Heart right ventricle (tissue), 16 donors: ENCODE data around the gene LAMA2. TPM values are rescaled to one million over a fixed set of nuclear protein-coding genes. Genes with fewer than 3 reads are reported as not detected.
A peak's percentile ranks its signal among the peaks of the same experiment; 100 is the strongest.

Experiments used
- ATAC-seq, 8 donors: fragments of 200-7000 bp; cut with Tn5 transposase; one replicate each; pipeline ENCODE4 v1.9.1; 2020; ENCODE audit warnings: mild to moderate bottlenecking in 8 of 8, moderate library complexity in 8 of 8, moderate number of reproducible peaks in 1 of 8
- DNase-seq, 2 donors: peaks; one replicate each; pipeline ENCODE4 v3.0.0-alpha.2; 2020
- H3K27ac ChIP-seq, 10 donors: fragments of 200-600 bp; sonication (generic) in 2 of 10; one replicate each; pipeline versions ENCODE4 v1.5.0 to v1.8.0; 2020 to 2022; ENCODE audit warnings: mild to moderate bottlenecking in 3 of 10
- H3K27me3 ChIP-seq, 7 donors: fragments of 200-600 bp; one replicate each; pipeline ENCODE4 v1.8.0; 2021 to 2022; ENCODE audit warnings: mild to moderate bottlenecking in 2 of 7
- H3K36me3 ChIP-seq, 9 donors: fragments of 200-600 bp; sonication (generic) in 1 of 9; one replicate each; pipeline versions ENCODE4 v1.5.0 to v1.8.0; 2020 to 2022; ENCODE audit warnings: mild to moderate bottlenecking in 2 of 9
- H3K4me1 ChIP-seq, 9 donors: fragments of 200-600 bp; sonication (generic) in 1 of 9; one replicate each; pipeline versions ENCODE4 v1.5.0 to v1.8.0; 2020 to 2022; ENCODE audit warnings: mild to moderate bottlenecking in 4 of 9
- H3K4me3 ChIP-seq, 10 donors: fragments of 200-600 bp; sonication (generic) in 2 of 10; one replicate each; pipeline versions ENCODE4 v1.5.0 to v1.8.0; 2020 to 2022; ENCODE audit warnings: mild to moderate bottlenecking in 7 of 10, moderate library complexity in 2 of 10
- H3K9me3 ChIP-seq, 11 donors: fragments of 200-600 bp in 10 of 11; sonication (generic) in 2 of 11; one replicate each; pipeline versions ENCODE4 v1.5.0 to v1.8.0; 2013 to 2022; ENCODE audit warnings: mild to moderate bottlenecking in 2 of 11, control low read depth in 1 of 11, moderate library complexity in 1 of 11
- WGBS, 2 donors: extraction: QIAGEN DNeasy Blood & Tissue Kit; methylation state at CpG; one replicate each; pipeline ENCODE4 v1.1.7; 2013; ENCODE audit warnings: inconsistent platforms in 1 of 2; 5-methylcytosine and 5-hydroxymethylcytosine counted together
- intact Hi-C, 10 donors: fragments of 100-400 bp; cut with DNase I; formaldehyde crosslinking; loops; one replicate each; pipeline versions ENCODE4 v1.11.1 to v1.14.2; 2022
- polyA plus RNA-seq, 2 donors: library from polyadenylated mRNA; stranded (reverse); fragments of 200-250 nt; gene quantifications; one replicate each; pipeline ENCODE4 v1.2.3, GENCODE V29; 2013
- total RNA-seq, 10 donors: library from RNA; stranded (reverse); fragmentation: NEBNext Ultra II Directional in 3 of 10; extraction: Animal tissue kit (Norgen Biotek cat#: 25700) in 3 of 10; gene quantifications; one replicate each; pipeline versions ENCODE4 v1.2.1 to v1.2.4, GENCODE V29; 2021 to 2023
- TF ChIP-seq, protein P1 (sequence below), 9 donors: fragments of 200-600 bp; sonication (generic) in 2 of 9; IDR thresholded peaks; one replicate each; pipeline versions ENCODE4 v1.5.0 to v1.8.0; 2021 to 2022; ENCODE audit warnings: antibody characterized with exemption in 9 of 9, mild to moderate bottlenecking in 5 of 9, moderate library complexity in 1 of 9
- donor health status: Arrhythmogenic right ventricular cardiomyopathy.
- donor health status: ischemic (EF 13 %, LVEDD 7.1; RV severe dilation, severe dysfunction).
- donor health status: healthy with polysubstance abuse.
- donor health status: DM: no; HTN: yes; CAD: no.
- donor health status: DM: no; HTN: no; CAD: no.
- donor health status: ischemic (EF 25% LVEDD 6.9; RV normal size, moderate dysfunction).
- donor health status: ischemic (EF 25% LVEDD 5.7; RV mildly dilated, moderate dysfunction).
- donor health status: healthy.
- donor health status: DM: yes; HTN: yes; CAD: no.
- donor health status: Ischemic cardiomyopathy.
- donor health status: ischemic (EF 35%, LVEDD 5.7; RV mildly dilated, moderate dysfunction).
- donor health status: nonischemic (EF 11% LVEDD 7.7; RV severe dilation, severe dysfunction).
- donor health status: DM: yes; HTN: yes; CAD: no.
- donor health status: PGD.
- donor health status: ischemic (EF 29% LVEDD 5.4; RV normal size, mild dysfunction).
- donor health status: nonischemic (EF 23%, LVEDD 6.1; RV moderate dilation, normal function).

LAMA2 gene
- total and polyA plus RNA-seq, 12 donors: 31.1 to 293 (median 223) TPM

DNA sequence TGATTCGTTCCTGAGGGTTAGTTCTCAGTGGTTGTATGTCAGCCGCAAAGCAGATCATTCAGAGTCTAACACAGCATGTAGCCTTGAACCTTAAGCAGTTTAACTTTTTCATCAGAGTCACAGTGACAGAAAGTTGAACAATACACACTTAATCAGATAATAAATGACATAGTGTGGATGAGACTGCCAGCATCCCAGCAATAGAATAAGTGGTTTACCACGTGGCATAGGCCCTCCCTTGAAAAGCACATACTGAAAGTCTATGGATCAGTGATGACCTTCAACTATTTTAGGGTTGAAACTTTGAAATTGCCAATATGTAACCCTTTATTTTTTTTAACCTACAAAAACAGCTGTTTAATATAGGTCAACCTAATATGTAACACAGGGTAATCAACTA lies 561.7 kb downstream of the LAMA2 start:
- TF ChIP-seq, protein P1, sequence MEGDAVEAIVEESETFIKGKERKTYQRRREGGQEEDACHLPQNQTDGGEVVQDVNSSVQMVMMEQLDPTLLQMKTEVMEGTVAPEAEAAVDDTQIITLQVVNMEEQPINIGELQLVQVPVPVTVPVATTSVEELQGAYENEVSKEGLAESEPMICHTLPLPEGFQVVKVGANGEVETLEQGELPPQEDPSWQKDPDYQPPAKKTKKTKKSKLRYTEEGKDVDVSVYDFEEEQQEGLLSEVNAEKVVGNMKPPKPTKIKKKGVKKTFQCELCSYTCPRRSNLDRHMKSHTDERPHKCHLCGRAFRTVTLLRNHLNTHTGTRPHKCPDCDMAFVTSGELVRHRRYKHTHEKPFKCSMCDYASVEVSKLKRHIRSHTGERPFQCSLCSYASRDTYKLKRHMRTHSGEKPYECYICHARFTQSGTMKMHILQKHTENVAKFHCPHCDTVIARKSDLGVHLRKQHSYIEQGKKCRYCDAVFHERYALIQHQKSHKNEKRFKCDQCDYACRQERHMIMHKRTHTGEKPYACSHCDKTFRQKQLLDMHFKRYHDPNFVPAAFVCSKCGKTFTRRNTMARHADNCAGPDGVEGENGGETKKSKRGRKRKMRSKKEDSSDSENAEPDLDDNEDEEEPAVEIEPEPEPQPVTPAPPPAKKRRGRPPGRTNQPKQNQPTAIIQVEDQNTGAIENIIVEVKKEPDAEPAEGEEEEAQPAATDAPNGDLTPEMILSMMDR (IDR thresholded peaks at IDR 0.05): no peak
- ATAC-seq (peak in 1 of 8 donors; percentile 19), DNase-seq (no peak)
- intact Hi-C loops: no loop called here
- 71 to 73% methylated on average over 3 of the region's 3 CpGs for WGBS, 2 donors
- Histone ChIP-seq H3K9me3 (no peaks in the 10 kb centered on the region), H3K4me3 (no peak overlapping the region), H3K27ac (no peak overlapping the region), H3K36me3 (peaks cover 0 to 62% (median 5%) of the 10 kb centered on the region in 9 donors), H3K4me1 (peaks cover 0 to 24% (median 10%) of the 10 kb centered on the region in 9 donors), H3K27me3 (no peaks in the 10 kb centered on the region)

DNA sequence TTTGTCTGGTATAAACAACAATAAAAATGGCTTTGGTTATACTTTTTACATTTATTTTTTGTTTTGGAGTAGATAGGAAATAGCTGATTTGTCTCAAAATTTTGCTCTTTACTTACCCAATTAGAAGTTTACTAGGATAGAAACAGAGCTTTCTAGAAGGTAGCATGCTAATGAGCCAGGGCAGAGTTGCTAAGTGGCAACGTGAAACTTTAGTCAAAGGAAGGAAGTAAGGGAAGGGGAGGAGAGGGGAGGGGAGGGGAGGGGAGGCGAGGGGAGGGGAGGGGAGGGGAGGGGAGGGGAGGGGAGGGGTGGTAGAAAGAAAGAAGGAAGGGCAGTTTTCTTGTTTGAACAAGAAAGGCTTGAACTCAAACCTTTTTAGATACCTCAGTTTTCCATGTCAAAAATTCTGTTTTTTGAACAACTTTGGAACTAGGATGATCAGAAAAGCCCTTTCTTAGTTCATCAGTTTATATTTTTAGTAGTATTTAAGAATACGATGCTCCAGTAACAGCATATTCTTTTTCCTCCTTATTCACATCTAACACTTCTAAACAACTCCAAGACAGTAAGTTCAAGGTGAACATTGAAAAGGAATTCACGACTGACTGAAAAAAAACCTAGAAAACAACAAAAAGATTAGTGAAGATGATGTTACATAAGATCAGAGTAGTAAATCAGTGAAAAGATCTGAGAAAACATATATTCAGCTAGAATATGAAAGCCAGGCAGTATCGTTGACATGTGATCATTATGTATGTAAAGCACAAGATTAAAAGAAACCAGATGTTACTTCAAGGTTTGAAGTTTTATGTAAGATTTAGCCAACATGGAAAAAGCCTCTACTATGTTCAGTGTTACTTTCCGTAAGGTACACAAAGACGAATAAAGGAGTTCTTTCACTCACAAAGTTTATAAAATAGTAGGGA lies 563.6 kb downstream of the LAMA2 start:
- no peaks in the 10 kb centered on the region for H3K27me3 ChIP-seq
- ATAC-seq: no peak
- peaks cover 0 to 17% (median 0%) of the 10 kb centered on the region in 9 donors for H3K4me1 ChIP-seq
- no peaks in the 10 kb centered on the region for H3K9me3 ChIP-seq
- peaks cover 0 to 57% (median 5%) of the 10 kb centered on the region in 9 donors for H3K36me3 ChIP-seq
- H3K4me3 ChIP-seq: no peak overlapping the region
- WGBS, 2 donors: 74 to 76% methylated on average over 6 of the region's 7 CpGs
- intact Hi-C loops: no loop called here
- no peak overlapping the region for H3K27ac ChIP-seq
- no peak for DNase-seq
- TF ChIP-seq, protein P1 (IDR thresholded peaks at IDR 0.05): no peak

DNA sequence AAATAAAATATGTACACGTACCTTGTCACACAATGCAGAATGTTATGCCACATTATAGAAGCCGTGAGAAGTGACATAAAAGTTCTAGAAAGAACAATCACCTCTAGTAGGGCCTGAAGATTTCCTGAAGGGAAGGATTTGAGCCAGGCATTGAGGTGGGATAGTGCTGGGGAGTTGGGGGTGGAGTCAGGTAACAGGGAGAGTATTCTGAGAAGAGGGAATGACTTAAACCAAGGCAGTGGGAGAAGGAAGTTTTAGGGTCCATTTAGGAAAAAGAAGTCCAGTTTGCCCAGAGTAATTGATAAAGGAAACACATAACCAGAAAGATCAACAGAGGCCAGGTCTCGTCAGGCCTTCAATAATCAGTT lies 564.2 kb downstream of the LAMA2 start:
- H3K4me3 ChIP-seq: no peak overlapping the region
- no peak overlapping the region for H3K27ac ChIP-seq
- TF ChIP-seq, protein P1 (IDR thresholded peaks at IDR 0.05): no peak
- no peak for ATAC-seq
- no peaks in the 10 kb centered on the region for H3K9me3 ChIP-seq
- no peaks in the 10 kb centered on the region for H3K27me3 ChIP-seq
- WGBS, 2 donors: 84 to 87% methylated on average over 3 of the region's 3 CpGs
- intact Hi-C loops: no loop called here
- DNase-seq: no peak
- H3K36me3 ChIP-seq: peaks cover 0 to 57% (median 8%) of the 10 kb centered on the region in 9 donors
- peaks cover 0 to 18% (median 0%) of the 10 kb centered on the region in 9 donors for H3K4me1 ChIP-seq

DNA sequence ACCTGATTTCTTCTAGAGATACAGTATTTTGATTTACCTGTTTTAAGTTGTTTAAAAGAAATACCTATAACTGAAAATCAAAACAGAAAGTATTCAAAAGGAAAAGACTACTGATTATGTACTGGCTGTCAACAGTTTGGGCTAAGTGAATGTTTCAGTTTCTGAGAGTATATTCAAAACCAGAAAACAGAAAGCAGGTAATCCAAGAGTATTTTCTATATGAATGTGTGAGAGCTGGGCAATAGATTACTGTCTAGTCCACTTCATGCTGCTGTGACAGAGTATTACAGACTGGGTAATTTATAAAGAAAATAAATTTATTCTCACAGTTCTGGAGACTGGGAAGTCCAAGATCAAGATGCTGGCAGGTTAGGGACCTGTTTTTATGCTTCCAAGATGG lies 566.0 kb downstream of the LAMA2 start:
- no peak overlapping the region for H3K4me3 ChIP-seq
- DNase-seq (no peak), ATAC-seq (no peak)
- TF ChIP-seq, protein P1 (IDR thresholded peaks at IDR 0.05): no peak
- no peaks in the 10 kb centered on the region for H3K27me3 ChIP-seq
- intact Hi-C loops: no loop called here
- peaks cover 0 to 17% (median 0%) of the 10 kb centered on the region in 9 donors for H3K4me1 ChIP-seq
- peaks cover 0 to 74% (median 9%) of the 10 kb centered on the region in 9 donors for H3K36me3 ChIP-seq
- no peaks in the 10 kb centered on the region for H3K9me3 ChIP-seq
- no peak overlapping the region for H3K27ac ChIP-seq
